ENCODE measurements around the gene SYS1. TPM values are rescaled to one million over a fixed set of nuclear protein-coding genes. Genes with fewer than 3 reads are reported as not detected.

The SYS1 gene
- total RNA-seq, 1 donor from 2014 or later = 27.4 TPM

DNA sequence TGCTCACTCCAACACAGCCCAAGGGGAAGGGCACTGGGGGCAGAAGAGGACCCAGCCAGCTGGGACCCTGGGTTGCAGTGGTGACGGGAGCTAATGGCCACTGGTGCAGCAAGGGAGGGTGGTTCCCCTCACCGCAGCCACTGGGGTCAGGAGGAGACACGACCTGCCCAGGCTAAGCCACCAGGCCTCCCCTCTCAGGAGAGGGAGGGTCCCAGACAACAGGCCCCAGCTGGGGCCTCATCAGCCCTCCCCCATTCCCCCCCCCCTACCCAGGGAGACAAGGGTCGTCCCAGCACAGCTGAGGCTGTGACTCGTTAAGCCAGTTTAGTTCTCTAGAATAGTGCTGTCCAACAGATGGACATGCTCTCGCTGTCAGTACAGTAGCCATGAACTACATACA is 37.6 kb upstream of the SYS1 start:
- H3K36me3 ChIP-seq = peaks cover 36 to 47% of the 10 kb centered on the region in 2 donors
- TF ChIP-seq, protein P1, sequence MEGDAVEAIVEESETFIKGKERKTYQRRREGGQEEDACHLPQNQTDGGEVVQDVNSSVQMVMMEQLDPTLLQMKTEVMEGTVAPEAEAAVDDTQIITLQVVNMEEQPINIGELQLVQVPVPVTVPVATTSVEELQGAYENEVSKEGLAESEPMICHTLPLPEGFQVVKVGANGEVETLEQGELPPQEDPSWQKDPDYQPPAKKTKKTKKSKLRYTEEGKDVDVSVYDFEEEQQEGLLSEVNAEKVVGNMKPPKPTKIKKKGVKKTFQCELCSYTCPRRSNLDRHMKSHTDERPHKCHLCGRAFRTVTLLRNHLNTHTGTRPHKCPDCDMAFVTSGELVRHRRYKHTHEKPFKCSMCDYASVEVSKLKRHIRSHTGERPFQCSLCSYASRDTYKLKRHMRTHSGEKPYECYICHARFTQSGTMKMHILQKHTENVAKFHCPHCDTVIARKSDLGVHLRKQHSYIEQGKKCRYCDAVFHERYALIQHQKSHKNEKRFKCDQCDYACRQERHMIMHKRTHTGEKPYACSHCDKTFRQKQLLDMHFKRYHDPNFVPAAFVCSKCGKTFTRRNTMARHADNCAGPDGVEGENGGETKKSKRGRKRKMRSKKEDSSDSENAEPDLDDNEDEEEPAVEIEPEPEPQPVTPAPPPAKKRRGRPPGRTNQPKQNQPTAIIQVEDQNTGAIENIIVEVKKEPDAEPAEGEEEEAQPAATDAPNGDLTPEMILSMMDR (IDR thresholded peaks at IDR 0.05) = no peak

DNA sequence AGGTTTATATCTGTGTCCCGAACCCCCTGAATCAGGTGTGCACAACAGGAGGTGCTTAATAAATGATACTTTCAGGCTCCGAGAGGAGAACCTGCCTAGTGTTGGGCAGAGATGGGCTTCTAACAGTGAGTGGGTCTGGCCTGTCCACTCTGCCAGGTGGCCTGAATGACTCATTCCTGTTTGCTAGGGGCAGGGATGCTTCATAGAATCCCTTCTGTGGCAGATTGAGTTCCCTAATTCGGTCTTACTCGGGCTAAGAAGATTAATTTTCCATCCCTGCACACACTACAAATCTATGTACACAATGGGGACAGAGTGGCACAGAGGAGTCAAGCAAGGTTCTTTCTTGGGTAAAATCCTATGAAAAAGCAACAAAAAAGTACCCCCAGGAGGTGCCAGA is 34.5 kb upstream of the SYS1 start:
- H3K27me3 ChIP-seq = no peaks in the 10 kb centered on the region
- H3K27ac ChIP-seq = no peak overlapping the region
- peaks cover 66 to 78% of the 10 kb centered on the region in 2 donors for H3K36me3 ChIP-seq
- TF ChIP-seq, protein P1 (IDR thresholded peaks at IDR 0.05) = no peak
- intact Hi-C loops (cut with DNase I) = no loop called here
- no peak overlapping the region for H3K4me3 ChIP-seq
- no peaks in the 10 kb centered on the region for H3K9me3 ChIP-seq
- H3K4me1 ChIP-seq = no peaks in the 10 kb centered on the region
- no peak for DNase-seq (ENCODE audit: low spot score in 2 of 2)

More for the DNA sequence above, 37.6 kb upstream of the SYS1 start:
- intact Hi-C loops (cut with DNase I) = no loop called here
- no peaks in the 10 kb centered on the region for H3K4me1 ChIP-seq
- H3K4me3 ChIP-seq = no peak overlapping the region
- no peaks in the 10 kb centered on the region for H3K27me3 ChIP-seq
- H3K27ac ChIP-seq = no peak overlapping the region
- DNase-seq (ENCODE audit: low spot score in 2 of 2) = no peak
- no peaks in the 10 kb centered on the region for H3K9me3 ChIP-seq

DNA sequence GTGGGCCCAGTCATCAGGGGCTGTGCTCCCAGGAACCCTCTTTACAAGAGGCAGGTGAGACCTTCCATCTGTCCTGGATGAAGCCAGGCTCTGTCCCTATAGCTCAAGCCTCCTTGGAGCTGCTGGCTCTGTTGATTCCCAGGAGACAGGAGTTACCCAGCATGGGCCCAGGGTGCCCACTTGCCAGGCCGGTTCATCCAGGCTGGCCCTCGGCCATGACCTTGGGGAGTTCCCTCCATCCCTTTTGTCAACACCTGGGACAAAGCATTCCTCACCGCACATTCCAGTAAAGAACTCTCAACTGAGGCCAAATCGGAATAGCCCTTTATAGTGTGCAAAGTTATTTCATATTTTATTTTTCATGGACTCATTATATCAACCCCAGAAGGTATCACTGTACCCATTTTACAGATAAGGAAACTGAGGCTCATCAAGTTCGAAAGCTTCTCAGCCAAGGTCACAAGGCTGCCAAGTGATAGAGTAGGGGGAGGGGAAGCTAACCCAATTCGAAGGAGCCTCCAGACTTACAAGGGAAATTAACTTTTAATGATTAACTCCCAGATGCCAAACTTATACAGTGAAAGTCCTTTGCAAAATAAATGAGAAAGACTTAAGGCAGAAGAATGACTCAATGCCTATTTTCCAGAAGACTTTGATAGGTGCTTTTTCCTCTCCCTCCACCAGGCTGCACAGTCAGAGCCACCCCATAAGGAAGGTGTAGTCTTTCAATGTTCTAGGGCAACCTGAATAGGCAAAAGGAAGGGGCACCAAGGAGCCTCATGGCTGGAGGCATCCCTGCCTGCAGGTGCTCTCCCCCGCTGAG is 33.2 kb upstream of the SYS1 start:
- no peaks in the 10 kb centered on the region for H3K27me3 ChIP-seq
- DNase-seq (ENCODE audit: low spot score in 2 of 2) = no peak
- no peaks in the 10 kb centered on the region for H3K9me3 ChIP-seq
- no peaks in the 10 kb centered on the region for H3K4me1 ChIP-seq
- TF ChIP-seq, protein P1 (IDR thresholded peaks at IDR 0.05) = no peak
- H3K36me3 ChIP-seq = peaks cover 66 to 88% of the 10 kb centered on the region in 2 donors
- intact Hi-C loops (cut with DNase I) = no loop called here
- no peak overlapping the region for H3K27ac ChIP-seq
- no peak overlapping the region for H3K4me3 ChIP-seq

DNA sequence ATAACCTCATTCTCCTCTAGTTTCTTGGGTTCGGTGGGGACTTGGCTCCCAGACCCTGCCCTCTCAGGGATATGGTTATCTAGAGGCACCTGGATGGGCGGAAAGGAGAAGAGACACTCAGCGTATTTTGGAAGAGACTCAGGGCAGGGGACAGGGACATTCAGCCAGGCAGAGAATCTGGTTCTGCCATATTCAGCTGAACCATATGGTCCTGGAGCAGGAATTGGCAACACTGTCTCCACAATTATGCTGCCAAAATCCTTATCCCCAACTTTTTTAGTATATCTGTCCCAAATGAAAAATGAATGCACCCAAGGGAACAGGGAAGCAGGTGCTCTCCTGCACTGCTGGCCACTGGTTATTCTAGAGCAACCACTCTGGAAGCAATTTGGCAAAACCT is 32.5 kb upstream of the SYS1 start:
- Histone ChIP-seq H3K27ac (no peak overlapping the region), H3K27me3 (no peaks in the 10 kb centered on the region), H3K36me3 (peaks cover 72 to 89% of the 10 kb centered on the region in 2 donors), H3K4me1 (peaks cover 0 to 1% of the 10 kb centered on the region in 2 donors), H3K9me3 (no peaks in the 10 kb centered on the region), H3K4me3 (no peak overlapping the region)
- TF ChIP-seq, protein P1 (IDR thresholded peaks at IDR 0.05) = no peak
- DNase-seq (ENCODE audit: low spot score in 2 of 2) = no peak
- intact Hi-C loops (cut with DNase I) = no loop called here

DNA sequence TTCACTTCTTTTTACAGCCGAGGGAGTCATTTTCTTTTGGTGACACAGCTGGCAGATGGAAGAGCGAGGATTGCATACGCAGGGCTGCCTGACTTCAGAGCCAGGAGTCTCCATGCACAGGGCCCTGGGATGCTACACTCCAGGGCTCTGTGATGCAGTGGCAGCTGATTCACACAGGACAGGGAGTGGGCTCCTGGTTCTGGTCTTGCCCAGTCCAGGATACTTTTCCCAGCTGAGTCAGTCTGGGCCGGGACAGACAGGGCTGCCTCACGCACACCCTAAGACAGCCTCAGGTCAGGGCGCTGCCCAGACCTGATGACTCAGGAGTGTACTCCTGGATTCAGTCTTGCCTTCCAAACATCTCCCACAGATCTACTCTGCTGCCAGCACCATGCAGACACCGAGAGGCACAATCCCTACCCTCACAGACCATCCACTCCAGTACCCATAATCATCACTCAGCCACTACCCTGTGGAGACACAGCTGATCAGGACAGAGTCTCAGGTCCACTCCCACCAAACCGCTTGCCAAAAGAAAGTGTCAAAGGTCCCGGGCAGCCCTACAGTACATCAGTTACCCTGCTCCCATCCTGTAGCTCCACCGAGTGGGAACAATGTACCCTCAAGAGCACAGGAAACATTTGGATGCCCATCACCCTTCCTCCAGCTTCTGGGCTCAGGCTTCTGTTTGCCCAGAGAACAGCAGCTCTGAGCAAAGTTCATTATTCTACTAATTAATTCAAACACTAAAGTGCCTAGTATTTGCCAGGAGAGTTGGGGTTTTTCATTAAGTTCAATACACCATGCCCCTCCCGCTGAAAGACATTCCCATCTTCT is 26.2 kb upstream of the SYS1 start:
- peak; percentile 76 to 93 for DNase-seq (ENCODE audit: low spot score in 2 of 2)
- peak overlapping the region; percentile 89 to 93 for H3K27ac ChIP-seq
- intact Hi-C loops (cut with DNase I) = loop anchor here (1.0 to 5.0 kb wide), 3 partner anchors 12 to 441 kb away; partner anchors contain the start of genes SDC4 and SYS1

More for the DNA sequence above, 26.2 kb upstream of the SYS1 start:
- TF ChIP-seq, protein P1 (IDR thresholded peaks at IDR 0.05) = no peak
- no peaks in the 10 kb centered on the region for H3K27me3 ChIP-seq
- no peaks in the 10 kb centered on the region for H3K9me3 ChIP-seq
- H3K4me3 ChIP-seq = peak overlapping the region in 1 of 2 donors; percentile 7
- peaks cover 22 to 55% of the 10 kb centered on the region in 2 donors for H3K4me1 ChIP-seq
- H3K36me3 ChIP-seq = peaks cover 27 to 37% of the 10 kb centered on the region in 2 donors
